Activated CD4-positive, alpha-beta T cell treated with anti-CD3 and anti-CD28 coated beads for 36 hours (primary cell): Measurements from ENCODE around the gene LRPAP1. TPM values are rescaled to one million over a fixed set of nuclear protein-coding genes. Genes with fewer than 3 reads are reported as not detected.
"Not testable (repeated sequence)": the region's sequence is repeated elsewhere in the genome, so short reads cannot be mapped to it uniquely, and the experiment has no call there.

Source experiments
- ATAC-seq: fragments of 200-7000 bp; cut with Tn5 transposase; one replicate; pipeline ENCODE4 v1.10.0; 2021; ENCODE audit warnings: mild to moderate bottlenecking, moderate library complexity
- CTCF ChIA-PET: fragments of 350-600 bp; sonication (Branson Sonifier 250); formaldehyde crosslinking; loops from one replicate; lab custom pipeline; 2021; ENCODE audit warnings: antibody characterized with exemption; lab: Charles Lee
- POLR2A ChIA-PET: fragments of 350-600 bp; sonication (Branson Sonifier 250); formaldehyde crosslinking; loops from one replicate; lab custom pipeline; 2021; ENCODE audit warnings: antibody characterized with exemption, inconsistent platforms; lab: Charles Lee
- DNase-seq: peaks from one replicate; pipeline ENCODE4 v3.0.0-alpha.2; 2020
- H3K27ac Mint-ChIP-seq: one replicate; pipeline ENCODE4 v1.8.0; 2021; ENCODE audit warnings: mixed read lengths
- H3K27me3 Mint-ChIP-seq: one replicate; pipeline ENCODE4 v1.8.0; 2021; ENCODE audit warnings: mixed read lengths
- H3K36me3 Mint-ChIP-seq: one replicate; pipeline ENCODE4 v1.8.0; 2021; ENCODE audit warnings: low read depth, mixed read lengths
- H3K4me1 Mint-ChIP-seq: one replicate; pipeline ENCODE4 v1.8.0; 2021; ENCODE audit warnings: mixed read lengths
- H3K4me3 Mint-ChIP-seq: one replicate; pipeline ENCODE4 v1.8.0; 2021; ENCODE audit warnings: mild to moderate bottlenecking, moderate library complexity, mixed read lengths
- H3K9me3 Mint-ChIP-seq: one replicate; pipeline ENCODE4 v1.8.0; 2021; ENCODE audit warnings: low read depth, mixed read lengths
- intact Hi-C, 2 experiments: fragments of 100-400 bp; cut with DNase I in 1 of 2; cut with micrococcal nuclease in 1 of 2; formaldehyde crosslinking; loops; one replicate each; pipeline versions ENCODE4 v1.14.2 to v1.15.1; 2022 to 2024; cut with DNase I, micrococcal nuclease
- total RNA-seq, 2 experiments: library from RNA; stranded (reverse); gene quantifications; one replicate each; pipeline ENCODE4 v1.2.3, GENCODE V29; 2021

The LRPAP1 gene
- total RNA-seq, 2 experiments from 2014 or later: 50.8 to 53.4 TPM

GRCh38 chr4:3465698-3466671 lies 66.2 kb downstream of the LRPAP1 start:
- no peak for DNase-seq
- H3K9me3 Mint-ChIP-seq: no peaks in the 10 kb centered on the region

GRCh38 chr4:3464911-3465697 lies 67.1 kb downstream of the LRPAP1 start:
- Mint-ChIP-seq H3K4me1 (no peaks in the 10 kb centered on the region), H3K27me3 (peaks cover 7% of the 10 kb centered on the region), H3K4me3 (no peak overlapping the region), H3K36me3 (no peaks in the 10 kb centered on the region), H3K27ac (no peak overlapping the region), H3K9me3 (no peaks in the 10 kb centered on the region)
- ChIA-PET CTCF (no interaction called here), POLR2A (no interaction called here)
- intact Hi-C loops: no loop called here
- DNase-seq (no peak), ATAC-seq (no peak)

More at GRCh38 chr4:3465698-3466671, 66.2 kb downstream of the LRPAP1 start:
- Mint-ChIP-seq H3K36me3 (no peaks in the 10 kb centered on the region), H3K27me3 (peaks cover 7% of the 10 kb centered on the region), H3K27ac (no peak overlapping the region), H3K4me3 (no peak overlapping the region), H3K4me1 (no peaks in the 10 kb centered on the region)
- ChIA-PET CTCF (interaction anchor here (0.9 kb wide), 1 partner anchor 14 kb away, joined by 3 read pairs; no protein-coding TSS in a partner anchor), POLR2A (no interaction called here)
- no peak for ATAC-seq
- intact Hi-C loops: no loop called here

- Mint-ChIP-seq H3K27ac (no peak overlapping the region), H3K4me3 (no peak overlapping the region), H3K4me1 (no peaks in the 10 kb centered on the region), H3K9me3 (no peaks in the 10 kb centered on the region), H3K36me3 (no peaks in the 10 kb centered on the region), H3K27me3 (peaks cover 7% of the 10 kb centered on the region)
- intact Hi-C loops: no loop called here
- CTCF ChIA-PET: no interaction called here
- DNase-seq: no peak
- no peak for ATAC-seq
- POLR2A ChIA-PET: no interaction called here
Observed at GRCh38 chr4:3464349-3464905, 67.8 kb downstream of the LRPAP1 start.

GRCh38 chr4:3463556-3464348 lies 68.5 kb downstream of the LRPAP1 start:
- intact Hi-C loops: no loop called here
- Mint-ChIP-seq H3K4me1 (no peaks in the 10 kb centered on the region), H3K9me3 (no peaks in the 10 kb centered on the region), H3K27ac (no peak overlapping the region), H3K36me3 (no peaks in the 10 kb centered on the region), H3K4me3 (no peak overlapping the region), H3K27me3 (peaks cover 7% of the 10 kb centered on the region)
- DNase-seq (no peak), ATAC-seq (no peak)
- CTCF ChIA-PET: no interaction called here
- POLR2A ChIA-PET: no interaction called here

- H3K4me1 Mint-ChIP-seq: no peaks in the 10 kb centered on the region
- DNase-seq: no peak
- peaks cover 7% of the 10 kb centered on the region for H3K27me3 Mint-ChIP-seq
- no peak within 1 kb of the TSS for H3K27ac Mint-ChIP-seq
- ChIA-PET POLR2A (interaction anchor here (0.8 kb wide), 1 partner anchor 23 kb away, joined by 6 read pairs; no protein-coding TSS in a partner anchor), CTCF (no interaction called here)
- H3K36me3 Mint-ChIP-seq: no peaks in the 10 kb centered on the region
- no peak within 1 kb of the TSS for H3K4me3 Mint-ChIP-seq
- intact Hi-C loops: no loop called here
- ATAC-seq: no peak
- no peaks in the 10 kb centered on the region for H3K9me3 Mint-ChIP-seq
Observed at GRCh38 chr4:3462790-3463415, 69.3 kb downstream of the LRPAP1 start, which contains the start of gene DOK7. DOK7 (plus strand) TSS chr4:3463306; CDS start chr4:3463376, 70 bp downstream.

- intact Hi-C loops: no loop called here
- H3K9me3 Mint-ChIP-seq: no peaks in the 10 kb centered on the region
- H3K27ac Mint-ChIP-seq: no peak overlapping the region
- ChIA-PET CTCF (no interaction called here), POLR2A (interaction anchor here (0.8 kb wide), 1 partner anchor 23 kb away, joined by 6 read pairs; no protein-coding TSS in a partner anchor)
- DNase-seq (no peak), ATAC-seq (no peak)
- H3K4me3 Mint-ChIP-seq: no peak overlapping the region
- H3K36me3 Mint-ChIP-seq: no peaks in the 10 kb centered on the region
- no peaks in the 10 kb centered on the region for H3K4me1 Mint-ChIP-seq
- H3K27me3 Mint-ChIP-seq: peaks cover 7% of the 10 kb centered on the region
Observed at GRCh38 chr4:3462321-3462789, 69.9 kb downstream of the LRPAP1 start.

- H3K4me3 Mint-ChIP-seq: no peak overlapping the region
- ChIA-PET POLR2A (interaction anchor here (0.8 kb wide), 1 partner anchor 22 kb away, joined by 6 read pairs; no protein-coding TSS in a partner anchor), CTCF (no interaction called here)
- DNase-seq: no peak
- H3K9me3 Mint-ChIP-seq: no peaks in the 10 kb centered on the region
- H3K36me3 Mint-ChIP-seq: no peaks in the 10 kb centered on the region
- ATAC-seq: no peak
- intact Hi-C loops: no loop called here
- H3K27me3 Mint-ChIP-seq: peaks cover 7% of the 10 kb centered on the region
- no peaks in the 10 kb centered on the region for H3K4me1 Mint-ChIP-seq
- H3K27ac Mint-ChIP-seq: no peak overlapping the region
Observed at GRCh38 chr4:3461515-3462291, 70.5 kb downstream of the LRPAP1 start.

GRCh38 chr4:3460926-3461325 lies 71.3 kb downstream of the LRPAP1 start:
- Mint-ChIP-seq H3K4me3 (no peak overlapping the region), H3K4me1 (no peaks in the 10 kb centered on the region), H3K27me3 (peaks cover 7% of the 10 kb centered on the region), H3K27ac (no peak overlapping the region), H3K36me3 (no peaks in the 10 kb centered on the region), H3K9me3 (peaks cover under 1% of the 10 kb centered on the region)
- ATAC-seq (no peak), DNase-seq (no peak)
- intact Hi-C loops: no loop called here
- ChIA-PET POLR2A (no interaction called here), CTCF (interaction anchor here (0.7 kb wide), 1 partner anchor 13 kb away, joined by 3 read pairs; no protein-coding TSS in a partner anchor)

- DNase-seq, H3K36me3 Mint-ChIP-seq, H3K4me3 Mint-ChIP-seq, ATAC-seq, intact Hi-C loops, POLR2A ChIA-PET, H3K4me1 Mint-ChIP-seq, H3K27ac Mint-ChIP-seq, H3K27me3 Mint-ChIP-seq: not testable (repeated sequence)
- CTCF ChIA-PET: interaction anchor here (0.6 kb wide), 1 partner anchor 21 kb away, joined by 5 read pairs; no protein-coding TSS in a partner anchor
- H3K9me3 Mint-ChIP-seq: peaks cover 11% of the 10 kb centered on the region
Observed at GRCh38 chr4:3459156-3459555, 73.1 kb downstream of the LRPAP1 start.

GRCh38 chr4:3458371-3458770 lies 73.9 kb downstream of the LRPAP1 start:
- POLR2A ChIA-PET: no interaction called here
- Mint-ChIP-seq H3K36me3 (no peaks in the 10 kb centered on the region), H3K27ac (no peak overlapping the region), H3K4me1 (no peaks in the 10 kb centered on the region), H3K4me3 (no peak overlapping the region), H3K9me3 (peaks cover 11% of the 10 kb centered on the region), H3K27me3 (peaks cover 2% of the 10 kb centered on the region)
- ATAC-seq: no peak
- CTCF ChIA-PET: interaction anchor here (0.6 kb wide), 1 partner anchor 22 kb away, joined by 5 read pairs; no protein-coding TSS in a partner anchor
- DNase-seq: no peak
- intact Hi-C loops: no loop called here
